Kidney (tissue), 14 donors: ENCODE measurements around the gene ATP6V1F. TPM values are rescaled to one million over a fixed set of nuclear protein-coding genes. Genes with fewer than 3 reads are reported as not detected.

Experiments
- DNase-seq, 5 donors: peaks; one replicate each; pipeline ENCODE4 v3.0.0-alpha.2; 2013 to 2020
- FAIRE-seq: peaks from 2 replicates; lab custom pipeline; 2012; peaks lifted over from hg19 to GRCh38; lab: Jason Lieb, UNC
- H3K27ac ChIP-seq, 2 donors: one replicate each; pipeline ENCODE4 v1.7.0; 2013; ENCODE audit warnings: low read depth in 2 of 2, low read length in 2 of 2, inconsistent platforms in 1 of 2
- H3K27me3 ChIP-seq: one replicate; pipeline ENCODE4 v1.7.1; 2013; ENCODE audit warnings: low read length, inconsistent platforms; ENCODE audit not compliant: control insufficient read depth, insufficient read depth
- H3K36me3 ChIP-seq, 3 donors: one replicate each; pipeline versions ENCODE4 v1.7.0 to v1.7.1; 2013; ENCODE audit warnings: low read length in 3 of 3, control low read depth in 1 of 3, inconsistent platforms in 1 of 3; ENCODE audit not compliant: insufficient read depth in 3 of 3, control insufficient read depth in 2 of 3
- H3K4me1 ChIP-seq, 3 donors: one replicate each; pipeline versions ENCODE4 v1.7.0 to v1.7.1; 2013; ENCODE audit warnings: low read length in 3 of 3, inconsistent platforms in 1 of 3, low read depth in 1 of 3; ENCODE audit not compliant: control insufficient read depth in 2 of 3, insufficient read depth in 2 of 3
- H3K4me3 ChIP-seq, 3 donors: one replicate each; pipeline versions ENCODE4 v1.7.0 to v1.8.1; 2013; ENCODE audit warnings: low read length in 3 of 3, control low read depth in 1 of 3, inconsistent platforms in 1 of 3
- H3K9ac ChIP-seq, 3 donors: one replicate each; pipeline versions ENCODE4 v1.7.0 to v1.7.1; 2013; ENCODE audit warnings: low read length in 3 of 3, control low read depth in 1 of 3, inconsistent platforms in 1 of 3
- H3K9me3 ChIP-seq, 3 donors: one replicate each; pipeline versions ENCODE4 v1.7.0 to v1.7.1; 2013; ENCODE audit warnings: low read length in 3 of 3, control low read depth in 1 of 3, inconsistent platforms in 1 of 3; ENCODE audit not compliant: control insufficient read depth in 2 of 3, insufficient read depth in 1 of 3
- CTCF ChIP-seq: IDR thresholded peaks from 3 replicates; pipeline ENCODE4 v1.5.1; 2012; ENCODE audit warnings: mild to moderate bottlenecking, moderate library complexity, borderline replicate concordance; ENCODE audit not compliant: insufficient read depth; ENCODE audit errors: extremely low read depth
- intact Hi-C: fragments of 100-400 bp; cut with DNase I; formaldehyde crosslinking; loops from one replicate; pipeline ENCODE4 v1.11.1; 2022
- polyA plus RNA-seq: library from polyadenylated mRNA; stranded (reverse); fragments of 350-450 nt; fragmentation: Illumina TruSeq; extraction: RNeasy Lipid Tissue Mini Kit (QIAGEN cat#74804); gene quantifications from one replicate; pipeline ENCODE4 v1.2.3, GENCODE V29; 2014; ENCODE audit warnings: low read depth, low replicate concordance; ENCODE audit not compliant: insufficient read depth
- total RNA-seq: library from RNA; stranded (reverse); fragmentation: NEBNext Ultra II Directional; extraction: Animal tissue kit (Norgen Biotek cat#: 25700); gene quantifications from one replicate; pipeline ENCODE4 v1.2.1, GENCODE V29; 2021
- donor health status: control.
- donor health status: control.
- donor health status: control.
- donor health status: control.
- donor health status: control.
- donor health status: DM: yes; HTN: yes; CAD: no.
- donor health status: Normal renal cell carcinoma (clear cell type).

Gene ATP6V1F
- total and polyA plus RNA-seq, 2 donors from 2014 or later: 161 to 684 TPM

- Histone ChIP-seq H3K27me3 (no peaks in the 10 kb centered on the region), H3K4me3 (no peak overlapping the region), H3K36me3 (no peaks in the 10 kb centered on the region), H3K9me3 (no peaks in the 10 kb centered on the region), H3K27ac (no peak overlapping the region), H3K9ac (no peak overlapping the region), H3K4me1 (peaks cover 0 to 2% (median 0%) of the 10 kb centered on the region in 3 donors)
- intact Hi-C loops: no loop called here
- DNase-seq: peak in 2 of 5 donors; percentile 37 to 70
- FAIRE-seq: no peak
- no peak for TF ChIP-seq CTCF
Measured at GRCh38 chr7:128876978-128877755, 14.5 kb downstream of the ATP6V1F start.

- Histone ChIP-seq H3K9ac (no peak overlapping the region), H3K36me3 (no peaks in the 10 kb centered on the region), H3K4me3 (no peak overlapping the region), H3K27ac (no peak overlapping the region), H3K27me3 (no peaks in the 10 kb centered on the region), H3K9me3 (no peaks in the 10 kb centered on the region), H3K4me1 (peaks cover 0 to 2% (median 0%) of the 10 kb centered on the region in 3 donors)
- DNase-seq (no peak), FAIRE-seq (no peak)
- TF ChIP-seq CTCF: no peak
- intact Hi-C loops: no loop called here
Measured at GRCh38 chr7:128877756-128878120, 15.1 kb downstream of the ATP6V1F start.

- FAIRE-seq (no peak), DNase-seq (peak in 2 of 5 donors; percentile 25 to 40)
- intact Hi-C loops: no loop called here
Measured at GRCh38 chr7:128878226-128879105, 15.8 kb downstream of the ATP6V1F start.

More at GRCh38 chr7:128878226-128879105, 15.8 kb downstream of the ATP6V1F start:
- H3K36me3 ChIP-seq: no peaks in the 10 kb centered on the region
- H3K9me3 ChIP-seq: no peaks in the 10 kb centered on the region
- peaks cover 0 to 2% (median 0%) of the 10 kb centered on the region in 3 donors for H3K4me1 ChIP-seq
- no peak overlapping the region for H3K27ac ChIP-seq
- no peak overlapping the region for H3K4me3 ChIP-seq
- no peak overlapping the region for H3K9ac ChIP-seq
- TF ChIP-seq CTCF: no peak
- no peaks in the 10 kb centered on the region for H3K27me3 ChIP-seq
